ENCODE measurements around the gene TMA7. TPM values are rescaled to one million over a fixed set of nuclear protein-coding genes. Genes with fewer than 3 reads are reported as not detected.

TMA7 gene
- total and polyA plus RNA-seq, 2 of the 13 experiments (the other 11 are each of a cell fraction or from before 2014, with no cell fraction given): 100 to 486 TPM

DNA sequence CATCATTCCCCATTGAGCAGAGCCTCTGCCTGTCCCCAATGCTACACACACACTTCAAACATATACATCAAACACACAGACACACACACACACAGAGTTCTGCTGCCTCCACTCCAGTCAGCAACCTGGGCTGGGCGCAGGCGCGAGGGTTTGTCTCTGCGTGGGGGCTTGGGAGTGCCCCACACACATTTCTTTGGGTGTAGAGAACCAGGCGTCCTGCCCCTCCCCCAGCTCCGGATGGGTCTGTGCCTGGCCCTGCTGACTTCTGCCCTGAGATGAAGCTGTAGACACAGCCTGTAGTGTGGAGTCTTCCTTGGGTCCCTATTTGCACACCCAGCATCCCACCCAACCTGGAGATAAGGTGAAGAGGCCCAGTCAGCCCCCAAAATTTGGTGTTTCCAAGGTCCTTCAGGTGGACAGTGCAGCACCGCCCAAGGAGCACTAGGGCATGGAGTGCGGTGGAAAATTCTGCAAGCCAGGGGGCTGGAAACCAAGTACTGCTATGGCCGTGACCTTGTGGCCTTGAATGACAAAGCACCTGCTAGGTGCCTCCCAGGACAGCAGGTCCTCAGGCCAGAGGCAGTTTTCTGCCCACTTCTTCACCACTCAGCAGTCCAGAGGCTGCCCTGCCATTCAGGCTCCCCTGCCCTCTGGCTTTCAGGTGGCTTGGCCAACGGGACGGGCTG is 41.2 kb upstream of the TMA7 start (continued):
- TF ChIP-seq AGO2 (optimal IDR thresholded peaks at IDR 0.05; ENCODE audit: low read depth, low read length) (peak; percentile 99), ZNF564 (CRISPR knock-in tag; IDR thresholded peaks at IDR 0.05) (no peak), PAWR (CRISPR knock-in tag; IDR thresholded peaks at IDR 0.05; ENCODE audit: borderline replicate concordance) (no peak), MED8 (CRISPR knock-in tag; IDR thresholded peaks at IDR 0.05; ENCODE audit: insufficient replicate concordance) (peak; percentile 35), SMAD1 (CRISPR knock-in tag; IDR thresholded peaks at IDR 0.05; ENCODE audit: borderline replicate concordance, low read depth) (peak; percentile 50; the same call in 1 of the 2 replicates), NCOA5 (CRISPR knock-in tag; IDR thresholded peaks at IDR 0.05) (0 out of 2 replicates have a peak, but pooled peaks have one; percentile 59), HOXA3 (CRISPR knock-in tag; IDR thresholded peaks at IDR 0.05) (no peak; the same call in 1 of the 2 replicates), ASH2L (IDR thresholded peaks at IDR 0.05; ENCODE audit: insufficient read length, low read depth, low read length) (no peak), HOXA9 (CRISPR knock-in tag; IDR thresholded peaks at IDR 0.05; ENCODE audit: borderline replicate concordance) (no peak), ZNF124 (CRISPR knock-in tag; IDR thresholded peaks at IDR 0.05) (no peak), MATR3 (CRISPR knock-in tag; IDR thresholded peaks at IDR 0.05) (no peak), ZEB1 (IDR thresholded peaks at IDR 0.05; ENCODE audit: insufficient replicate concordance, low read depth) (peak; percentile 43), ZNF839 (CRISPR knock-in tag; IDR thresholded peaks at IDR 0.05; ENCODE audit: borderline replicate concordance) (no peak), AKAP8 (CRISPR knock-in tag; IDR thresholded peaks at IDR 0.05) (peak; percentile 73; the same call in 1 of the 2 replicates), MAZ (IDR thresholded peaks at IDR 0.05; ENCODE audit: borderline replicate concordance, low read depth, low read length) (no peak), MAZ (CRISPR knock-in tag; IDR thresholded peaks at IDR 0.05; ENCODE audit: low read depth) (0 out of 2 replicates have a peak, but pooled peaks have one; percentile 18), GFI1 (CRISPR knock-in tag; IDR thresholded peaks at IDR 0.05; ENCODE audit: borderline replicate concordance) (no peak), CHD4 (IDR thresholded peaks at IDR 0.05; ENCODE audit: borderline replicate concordance, low read length) (no peak)
- TF ChIP-seq, protein P1, sequence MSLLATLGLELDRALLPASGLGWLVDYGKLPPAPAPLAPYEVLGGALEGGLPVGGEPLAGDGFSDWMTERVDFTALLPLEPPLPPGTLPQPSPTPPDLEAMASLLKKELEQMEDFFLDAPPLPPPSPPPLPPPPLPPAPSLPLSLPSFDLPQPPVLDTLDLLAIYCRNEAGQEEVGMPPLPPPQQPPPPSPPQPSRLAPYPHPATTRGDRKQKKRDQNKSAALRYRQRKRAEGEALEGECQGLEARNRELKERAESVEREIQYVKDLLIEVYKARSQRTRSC (CRISPR knock-in tag; IDR thresholded peaks at IDR 0.05; ENCODE audit: low read depth): no peak
- TF ChIP-seq, protein P2, sequence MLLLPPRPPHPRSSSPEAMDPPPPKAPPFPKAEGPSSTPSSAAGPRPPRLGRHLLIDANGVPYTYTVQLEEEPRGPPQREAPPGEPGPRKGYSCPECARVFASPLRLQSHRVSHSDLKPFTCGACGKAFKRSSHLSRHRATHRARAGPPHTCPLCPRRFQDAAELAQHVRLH (CRISPR knock-in tag; IDR thresholded peaks at IDR 0.05; ENCODE audit: borderline replicate concordance, low read depth): no peak
- TF ChIP-seq, protein P3, sequence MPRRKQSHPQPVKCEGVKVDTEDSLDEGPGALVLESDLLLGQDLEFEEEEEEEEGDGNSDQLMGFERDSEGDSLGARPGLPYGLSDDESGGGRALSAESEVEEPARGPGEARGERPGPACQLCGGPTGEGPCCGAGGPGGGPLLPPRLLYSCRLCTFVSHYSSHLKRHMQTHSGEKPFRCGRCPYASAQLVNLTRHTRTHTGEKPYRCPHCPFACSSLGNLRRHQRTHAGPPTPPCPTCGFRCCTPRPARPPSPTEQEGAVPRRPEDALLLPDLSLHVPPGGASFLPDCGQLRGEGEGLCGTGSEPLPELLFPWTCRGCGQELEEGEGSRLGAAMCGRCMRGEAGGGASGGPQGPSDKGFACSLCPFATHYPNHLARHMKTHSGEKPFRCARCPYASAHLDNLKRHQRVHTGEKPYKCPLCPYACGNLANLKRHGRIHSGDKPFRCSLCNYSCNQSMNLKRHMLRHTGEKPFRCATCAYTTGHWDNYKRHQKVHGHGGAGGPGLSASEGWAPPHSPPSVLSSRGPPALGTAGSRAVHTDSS (CRISPR knock-in tag; conservative IDR thresholded peaks at IDR 0.05): no peak
- TF ChIP-seq, protein P4, sequence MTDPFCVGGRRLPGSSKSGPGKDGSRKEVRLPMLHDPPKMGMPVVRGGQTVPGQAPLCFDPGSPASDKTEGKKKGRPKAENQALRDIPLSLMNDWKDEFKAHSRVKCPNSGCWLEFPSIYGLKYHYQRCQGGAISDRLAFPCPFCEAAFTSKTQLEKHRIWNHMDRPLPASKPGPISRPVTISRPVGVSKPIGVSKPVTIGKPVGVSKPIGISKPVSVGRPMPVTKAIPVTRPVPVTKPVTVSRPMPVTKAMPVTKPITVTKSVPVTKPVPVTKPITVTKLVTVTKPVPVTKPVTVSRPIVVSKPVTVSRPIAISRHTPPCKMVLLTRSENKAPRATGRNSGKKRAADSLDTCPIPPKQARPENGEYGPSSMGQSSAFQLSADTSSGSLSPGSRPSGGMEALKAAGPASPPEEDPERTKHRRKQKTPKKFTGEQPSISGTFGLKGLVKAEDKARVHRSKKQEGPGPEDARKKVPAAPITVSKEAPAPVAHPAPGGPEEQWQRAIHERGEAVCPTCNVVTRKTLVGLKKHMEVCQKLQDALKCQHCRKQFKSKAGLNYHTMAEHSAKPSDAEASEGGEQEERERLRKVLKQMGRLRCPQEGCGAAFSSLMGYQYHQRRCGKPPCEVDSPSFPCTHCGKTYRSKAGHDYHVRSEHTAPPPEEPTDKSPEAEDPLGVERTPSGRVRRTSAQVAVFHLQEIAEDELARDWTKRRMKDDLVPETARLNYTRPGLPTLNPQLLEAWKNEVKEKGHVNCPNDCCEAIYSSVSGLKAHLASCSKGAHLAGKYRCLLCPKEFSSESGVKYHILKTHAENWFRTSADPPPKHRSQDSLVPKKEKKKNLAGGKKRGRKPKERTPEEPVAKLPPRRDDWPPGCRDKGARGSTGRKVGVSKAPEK (CRISPR knock-in tag; IDR thresholded peaks at IDR 0.05; ENCODE audit: borderline replicate concordance): no peak
- TF ChIP-seq, protein P5, sequence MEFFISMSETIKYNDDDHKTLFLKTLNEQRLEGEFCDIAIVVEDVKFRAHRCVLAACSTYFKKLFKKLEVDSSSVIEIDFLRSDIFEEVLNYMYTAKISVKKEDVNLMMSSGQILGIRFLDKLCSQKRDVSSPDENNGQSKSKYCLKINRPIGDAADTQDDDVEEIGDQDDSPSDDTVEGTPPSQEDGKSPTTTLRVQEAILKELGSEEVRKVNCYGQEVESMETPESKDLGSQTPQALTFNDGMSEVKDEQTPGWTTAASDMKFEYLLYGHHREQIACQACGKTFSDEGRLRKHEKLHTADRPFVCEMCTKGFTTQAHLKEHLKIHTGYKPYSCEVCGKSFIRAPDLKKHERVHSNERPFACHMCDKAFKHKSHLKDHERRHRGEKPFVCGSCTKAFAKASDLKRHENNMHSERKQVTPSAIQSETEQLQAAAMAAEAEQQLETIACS (CRISPR knock-in tag; IDR thresholded peaks at IDR 0.05): no peak
